SK-N-SH (cell line): ENCODE data around the gene LEFTY1.
A peak's percentile ranks its signal among the peaks of the same experiment; 100 is the strongest.

ENCODE experiments used
- CTCF ChIP-seq: fragments of 200-600 bp; sonication (generic); IDR thresholded peaks from 2 replicates; pipeline ENCODE4 v1.6.1; 2017; ENCODE audit warnings: antibody characterized with exemption, mild to moderate bottlenecking, moderate library complexity
- EP300 ChIP-seq, 2 experiments: IDR thresholded peaks; 2 replicates each; pipeline versions ENCODE4 v1.4.0 to v1.6.1; 2012; ENCODE audit warnings: borderline replicate concordance in 1 of 2, low read depth in 1 of 2, low read length in 1 of 2
- EZH2phosphoT487 ChIP-seq: fragments of 200-600 bp; sonication (generic); IDR thresholded peaks from 2 replicates; pipeline ENCODE4 v1.6.1; 2017; ENCODE audit warnings: low read depth, mixed run types, mild to moderate bottlenecking, antibody characterized with exemption, moderate library complexity, borderline replicate concordance
- FOXJ3 ChIP-seq: sonication (generic); formaldehyde crosslinking; IDR thresholded peaks from 2 replicates; pipeline ENCODE4 v1.5.1; 2020; ENCODE audit warnings: mild to moderate bottlenecking, missing genetic modification reagents
- FOXM1 ChIP-seq: IDR thresholded peaks from 2 replicates; pipeline ENCODE4 v1.4.0; 2012; ENCODE audit warnings: low read depth, mild to moderate bottlenecking
- NFIC ChIP-seq: IDR thresholded peaks from 2 replicates; pipeline ENCODE4 v1.4.0; 2012; ENCODE audit warnings: borderline replicate concordance
- RAD21 ChIP-seq: IDR thresholded peaks from 2 replicates; pipeline ENCODE4 v1.6.1; 2012; ENCODE audit warnings: mild to moderate bottlenecking, low read length
- RCOR1 ChIP-seq: fragments of 150-350 bp; IDR thresholded peaks from 2 replicates; pipeline ENCODE4 v1.6.1; 2017; ENCODE audit warnings: antibody characterized with exemption, low read length
- RFX5 ChIP-seq: IDR thresholded peaks from 2 replicates; pipeline ENCODE4 v1.6.1; 2012; ENCODE audit warnings: mild to moderate bottlenecking, improper control_type of control experiment, low read length
- RXRA ChIP-seq: IDR thresholded peaks from 2 replicates; pipeline ENCODE4 v1.4.0; 2012; ENCODE audit warnings: low read depth, mild to moderate bottlenecking, borderline replicate concordance
- SIN3A ChIP-seq: IDR thresholded peaks from 2 replicates; pipeline ENCODE4 v1.6.1; 2012; ENCODE audit warnings: low read depth, mild to moderate bottlenecking, low read length, moderate library complexity, borderline replicate concordance
- TAF1 ChIP-seq: IDR thresholded peaks from 2 replicates; pipeline ENCODE4 v1.6.1; 2012; ENCODE audit warnings: low read depth, mild to moderate bottlenecking, low read length, moderate library complexity, borderline replicate concordance
- TCF12 ChIP-seq: IDR thresholded peaks from 2 replicates; pipeline ENCODE4 v1.4.0; 2012
- USF2 ChIP-seq: fragments of 150-350 bp; IDR thresholded peaks from 2 replicates; pipeline ENCODE4 v1.6.1; 2017; ENCODE audit warnings: antibody characterized with exemption, low read length, low read depth, borderline replicate concordance

- TF ChIP-seq CTCF, result no peak
- peak in 1 of 2 experiments; percentile 84; a peak in 2 of 4 replicates for TF ChIP-seq EP300 (IDR thresholded peaks at IDR 0.05; ENCODE audit: borderline replicate concordance in 1 of 2, low read depth in 1 of 2, low read length in 1 of 2)
- TF ChIP-seq RAD21, result peak; percentile 34
- TF ChIP-seq RXRA, result no peak
- peak; percentile 21; the same call in 1 of the 2 replicates for TF ChIP-seq RFX5
- no peak for TF ChIP-seq USF2
- TF ChIP-seq EZH2phosphoT487, result no peak
- peak; percentile 53; the same call in 1 of the 2 replicates for TF ChIP-seq RCOR1
- no peak for TF ChIP-seq TCF12
- peak; percentile 83 for TF ChIP-seq NFIC
- no peak for TF ChIP-seq FOXM1
- TF ChIP-seq TAF1, result no peak
- TF ChIP-seq SIN3A, result no peak
- 0 out of 2 replicates have a peak, but pooled peaks have one; percentile 18 for TF ChIP-seq FOXJ3
Measured at GRCh38 chr1:225919906-225920305, 31.0 kb upstream of the LEFTY1 start.
